H1 (cell line): ENCODE data around the gene AOC1. TPM values are rescaled to one million over a fixed set of nuclear protein-coding genes. Genes with fewer than 3 reads are reported as not detected.

Source experiments
- CTCF ChIA-PET: fragments of 300-600 bp; sonication (Branson Sonifier 250); formaldehyde crosslinking; loops from one replicate; lab custom pipeline; 2021; ENCODE audit not compliant: partially characterized antibody; lab: Charles Lee
- POLR2A ChIA-PET: fragments of 300-600 bp; sonication (Branson Sonifier 250); formaldehyde crosslinking; loops from one replicate; lab custom pipeline; 2021; ENCODE audit warnings: inconsistent platforms; ENCODE audit not compliant: partially characterized antibody; lab: Charles Lee
- DNase-seq, 2 experiments: peaks; one replicate each; pipeline versions ENCODE4 v3.0.0 to v3.0.0-alpha.2; 2010 to 2022; ENCODE audit warnings: low spot score in 2 of 2, low read depth in 1 of 2, mixed read lengths in 1 of 2
- FAIRE-seq: peaks from 2 replicates; lab custom pipeline; 2011; peaks lifted over from hg19 to GRCh38; lab: Jason Lieb, UNC
- H2AFZ ChIP-seq: 2 replicates; pipeline ENCODE4 v1.8.1; 2012; ENCODE audit warnings: low read length, inconsistent platforms
- H2AK5ac ChIP-seq: 2 replicates; pipeline ENCODE4 v1.6.1; 2013; ENCODE audit warnings: low read depth, low read length
- H2BK120ac ChIP-seq: replicated peaks from 2 replicates; pipeline ENCODE3; 2013; ENCODE audit warnings: low read depth, low read length, inconsistent platforms
- H2BK12ac ChIP-seq: 2 replicates; pipeline ENCODE4 v1.6.1; 2013; ENCODE audit warnings: low read depth, low read length
- H2BK15ac ChIP-seq: 2 replicates; pipeline ENCODE4 v1.6.1; 2013; ENCODE audit warnings: low read length
- H2BK20ac ChIP-seq: 2 replicates; pipeline ENCODE4 v1.6.1; 2013; ENCODE audit warnings: low read length
- H2BK5ac ChIP-seq: 2 replicates; pipeline ENCODE4 v1.6.1; 2013; ENCODE audit warnings: low read depth, low read length
- H3K14ac ChIP-seq: 2 replicates; pipeline ENCODE4 v1.6.1; 2013; ENCODE audit warnings: inconsistent platforms; ENCODE audit not compliant: insufficient read length
- H3K18ac ChIP-seq: 2 replicates; pipeline ENCODE4 v1.6.1; 2013; ENCODE audit warnings: low read length; ENCODE audit errors: extremely low read depth
- H3K23ac ChIP-seq: 2 replicates; pipeline ENCODE4 v1.6.1; 2013; ENCODE audit warnings: inconsistent platforms; ENCODE audit not compliant: insufficient read length
- H3K23me2 ChIP-seq: 2 replicates; pipeline ENCODE4 v1.6.1; 2013; ENCODE audit warnings: low read depth, low read length
- H3K27ac ChIP-seq: 2 replicates; pipeline ENCODE4 v1.6.1; 2011; ENCODE audit warnings: low read depth, low read length, inconsistent platforms
- H3K27me3 ChIP-seq, 4 experiments: replicated peaks in 1 of 4; 1 replicate in 1 of 4; 2 replicates in 3 of 4; pipeline versions ENCODE4 v1.6.1 to v1.8.1; 2011 to 2013; ENCODE audit warnings: low read length in 3 of 4, mild to moderate bottlenecking in 3 of 4, inconsistent platforms in 2 of 4, mixed read lengths in 2 of 4, moderate library complexity in 1 of 4; ENCODE audit not compliant: control insufficient read depth in 3 of 4, insufficient read depth in 3 of 4; ENCODE audit errors: extremely low read depth in 1 of 4
- H3K36me3 ChIP-seq, 4 experiments: 2 replicates each; pipeline versions ENCODE4 v1.6.1 to v1.8.1; 2011 to 2013; ENCODE audit warnings: mild to moderate bottlenecking in 4 of 4, low read length in 3 of 4, moderate library complexity in 2 of 4, control low read depth in 1 of 4, inconsistent platforms in 1 of 4; ENCODE audit not compliant: insufficient read depth in 4 of 4, control insufficient read depth in 2 of 4
- H3K4ac ChIP-seq: replicated peaks from 2 replicates; pipeline ENCODE3; 2013; ENCODE audit warnings: low read length, low read depth, mixed read lengths, inconsistent platforms; ENCODE audit not compliant: insufficient read length
- H3K4me1 ChIP-seq, 4 experiments: replicated peaks in 1 of 4; 1 replicate in 1 of 4; 2 replicates in 3 of 4; pipeline versions ENCODE4 v1.6.1 to v1.8.1; 2011 to 2013; ENCODE audit warnings: low read length in 3 of 4, inconsistent platforms in 2 of 4, mixed read lengths in 1 of 4; ENCODE audit not compliant: insufficient read depth in 4 of 4, control insufficient read depth in 3 of 4
- H3K4me2 ChIP-seq, 2 experiments: 2 replicates each; pipeline versions ENCODE4 v1.6.1 to v1.8.1; 2011 to 2013; ENCODE audit warnings: low read depth in 2 of 2, low read length in 2 of 2, control low read depth in 1 of 2, inconsistent platforms in 1 of 2, mild to moderate bottlenecking in 1 of 2; ENCODE audit not compliant: insufficient read depth in 1 of 2
- H3K4me3 ChIP-seq, 4 experiments: fragments of 200-600, 300-600 bp in 1 of 4; sonication (generic), shearing (Covaris generic), sonication (Bioruptor Twin) in 1 of 4; 2 replicates each; pipeline versions ENCODE4 v1.5.1 to v1.8.1; 2011 to 2016; ENCODE audit warnings: low read length in 4 of 4, low read depth in 3 of 4, control low read depth in 2 of 4, inconsistent platforms in 2 of 4, mild to moderate bottlenecking in 2 of 4, mixed read lengths in 1 of 4, moderate library complexity in 1 of 4; ENCODE audit not compliant: insufficient read depth in 2 of 4; ENCODE audit errors: extremely low read depth in 1 of 4
- H3K56ac ChIP-seq: replicated peaks from 2 replicates; pipeline ENCODE3; 2013; ENCODE audit warnings: low read depth, mild to moderate bottlenecking, mixed read lengths, low read length, inconsistent platforms; ENCODE audit not compliant: insufficient read length
- H3K79me1 ChIP-seq: 2 replicates; pipeline ENCODE4 v1.6.1; 2013; ENCODE audit warnings: low read depth, low read length, control low read depth
- H3K79me2 ChIP-seq, 2 experiments: 2 replicates each; pipeline versions ENCODE4 v1.6.1 to v1.8.1; 2012 to 2013; ENCODE audit warnings: low read length in 2 of 2, mild to moderate bottlenecking in 2 of 2, inconsistent platforms in 1 of 2; ENCODE audit not compliant: insufficient read depth in 2 of 2, control insufficient read depth in 1 of 2
- H3K9ac ChIP-seq, 4 experiments: replicated peaks in 1 of 4; 1 replicate in 1 of 4; 2 replicates in 3 of 4; pipeline versions ENCODE4 v1.6.1 to v1.8.1; 2011 to 2013; ENCODE audit warnings: low read depth in 3 of 4, low read length in 3 of 4, control low read depth in 2 of 4, mild to moderate bottlenecking in 2 of 4, moderate library complexity in 2 of 4, inconsistent platforms in 1 of 4; ENCODE audit errors: extremely low read depth in 1 of 4
- H3K9me3 ChIP-seq, 2 experiments: 2 replicates each; pipeline versions ENCODE4 v1.6.1 to v1.8.1; 2012 to 2013; ENCODE audit warnings: mild to moderate bottlenecking in 2 of 2, moderate library complexity in 2 of 2, control low read depth in 1 of 2, inconsistent platforms in 1 of 2, low read depth in 1 of 2, low read length in 1 of 2, mixed read lengths in 1 of 2; ENCODE audit not compliant: insufficient read depth in 2 of 2
- H4K20me1 ChIP-seq, 2 experiments: replicated peaks in 1 of 2; 2 replicates each; pipeline versions ENCODE3 to v1.8.1; 2011 to 2013; ENCODE audit warnings: inconsistent platforms in 2 of 2, low read length in 2 of 2, mild to moderate bottlenecking in 1 of 2; ENCODE audit not compliant: insufficient read depth in 2 of 2, control insufficient read depth in 1 of 2
- H4K5ac ChIP-seq: 2 replicates; pipeline ENCODE4 v1.6.1; 2013; ENCODE audit warnings: low read length, low read depth, mixed read lengths, inconsistent platforms; ENCODE audit not compliant: insufficient read length
- H4K8ac ChIP-seq: 2 replicates; pipeline ENCODE4 v1.8.0; 2013; ENCODE audit warnings: mild to moderate bottlenecking, moderate library complexity, low read length, inconsistent platforms; ENCODE audit not compliant: insufficient read depth; ENCODE audit errors: extremely low read depth
- H4K91ac ChIP-seq: replicated peaks from 2 replicates; pipeline ENCODE3; 2013; ENCODE audit warnings: low read length, mixed read lengths, inconsistent platforms; ENCODE audit not compliant: insufficient read length
- BRCA1 ChIP-seq: IDR thresholded peaks from 2 replicates; pipeline ENCODE4 v1.6.1; 2012; ENCODE audit warnings: low read depth, low read length, improper control_type of control experiment
- CBX5 ChIP-seq: fragments of 300-800, 300-1000 bp; sonication (generic); IDR thresholded peaks from 2 replicates; pipeline ENCODE4 v1.7.1; 2016; ENCODE audit warnings: antibody characterized with exemption, low read length, low read depth
- EGR1 ChIP-seq: IDR thresholded peaks from 2 replicates; pipeline ENCODE4 v1.6.1; 2011; ENCODE audit warnings: low read depth, low read length, borderline replicate concordance
- KDM5A ChIP-seq: fragments of 200-600 bp; IDR thresholded peaks from 2 replicates; pipeline ENCODE4 v1.7.1; 2012; ENCODE audit warnings: mild to moderate bottlenecking, low read length, inconsistent platforms, mixed read lengths
- POLR2AphosphoS5 ChIP-seq: IDR thresholded peaks from 2 replicates; pipeline ENCODE4 v1.6.1; 2011; ENCODE audit warnings: low read depth, low read length
- RBBP5 ChIP-seq: IDR thresholded peaks from 2 replicates; pipeline ENCODE4 v1.7.1; 2012; ENCODE audit warnings: low read depth, mild to moderate bottlenecking, inconsistent platforms, low read length, moderate library complexity, borderline replicate concordance
- RNF2 ChIP-seq: fragments of 200-900, 300-1000 bp; sonication (generic); IDR thresholded peaks from 2 replicates; pipeline ENCODE4 v1.7.1; 2016; ENCODE audit warnings: borderline replicate concordance, low read depth, mild to moderate bottlenecking, antibody characterized with exemption, low read length; ENCODE audit not compliant: poor library complexity, severe bottlenecking; ENCODE audit errors: missing control alignments
- SAP30 ChIP-seq: fragments of 300-600 bp; sonication (generic); IDR thresholded peaks from 2 replicates; pipeline ENCODE4 v1.7.1; 2012; ENCODE audit warnings: low read length, moderate library complexity, mild to moderate bottlenecking, inconsistent platforms; ENCODE audit not compliant: insufficient read depth, insufficient replicate concordance
- SIX5 ChIP-seq: IDR thresholded peaks from 2 replicates; pipeline ENCODE4 v1.6.1; 2011; ENCODE audit warnings: mild to moderate bottlenecking, low read depth, low read length
- SP2 ChIP-seq: IDR thresholded peaks from 2 replicates; pipeline ENCODE4 v1.6.1; 2012; ENCODE audit warnings: mild to moderate bottlenecking, low read length, inconsistent platforms
- SP4 ChIP-seq: IDR thresholded peaks from 2 replicates; pipeline ENCODE4 v1.6.1; 2012; ENCODE audit warnings: low read length, inconsistent platforms
- SRF ChIP-seq: IDR thresholded peaks from 2 replicates; pipeline ENCODE4 v1.6.1; 2011; ENCODE audit warnings: mild to moderate bottlenecking, low read depth, low read length, moderate library complexity
- YY1 ChIP-seq: IDR thresholded peaks from 2 replicates; pipeline ENCODE4 v1.6.1; 2011; ENCODE audit warnings: low read depth, mild to moderate bottlenecking, low read length
- WGBS, 2 experiments: shearing (Covaris generic) in 1 of 2; methylation state at CpG; one replicate each; pipeline versions ENCODE4 v1.1.6 to v1.1.7; 2013 to 2015; ENCODE audit warnings: low lambda C conversion rate in 2 of 2, mixed read lengths in 2 of 2, inconsistent platforms in 1 of 2, low coverage in 1 of 2, missing lambda C conversion rate in 1 of 2; ENCODE audit not compliant: insufficient replicate concordance in 2 of 2, insufficient coverage in 1 of 2, insufficient read length in 1 of 2; ENCODE audit errors: extremely low coverage in 1 of 2, missing lambda C conversion rate in 1 of 2; 5-methylcytosine and 5-hydroxymethylcytosine counted together
- polyA plus RNA-seq, 7 experiments: library from polyadenylated mRNA; depleted of rRNA in 3 of 7; stranded (reverse) in 5 of 7; unstranded in 2 of 7; fragments of >200 nt in 5 of 7; fragments of 200-250 nt in 2 of 7; gene quantifications; 1 replicate in 5 of 7; 2 replicates in 1 of 7; 4 replicates in 1 of 7; pipeline versions ENCODE4 v1.2.1 to v1.2.3, GENCODE V29; 2011 to 2013; ENCODE audit warnings: missing spikeins in 2 of 7, mixed read lengths in 2 of 7
- total RNA-seq: library from RNA; stranded (reverse); fragmentation: NEBNext Ultra II Directional; extraction: Animal tissue kit (Norgen Biotek cat#: 25700); gene quantifications from 2 replicates; pipeline ENCODE4 v1.2.1, GENCODE V29; 2021
- TF ChIP-seq, protein P1 (sequence below): IDR thresholded peaks from 2 replicates; pipeline ENCODE4 v1.6.1; 2011; ENCODE audit warnings: low read length, improper control_type of control experiment

AOC1 gene
- total and polyA plus RNA-seq, 2 of the 8 experiments (the other 6 are each of a cell fraction or from before 2014, with no cell fraction given), result 0.15 to 0.17 TPM

DNA sequence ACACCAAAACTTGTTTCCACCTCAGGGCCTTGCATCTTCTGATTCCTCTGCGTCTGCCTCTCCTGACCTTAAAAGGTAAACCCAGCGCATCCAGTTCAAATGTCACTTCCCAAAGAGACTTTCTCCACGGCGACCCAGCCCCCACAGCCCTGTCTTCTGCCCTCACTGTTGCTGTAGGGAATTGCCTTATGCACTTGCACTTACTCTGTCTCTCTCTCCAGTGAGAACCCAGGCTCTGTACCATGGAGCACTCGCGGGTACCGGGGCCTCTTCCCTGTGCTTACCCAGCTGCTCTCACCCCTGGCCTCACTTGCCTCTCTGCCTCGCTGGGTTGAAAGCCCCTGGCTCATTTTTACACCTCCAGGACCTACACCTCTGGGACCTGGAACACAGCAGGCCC lies 48.4 kb downstream of the AOC1 start:
- H2AFZ ChIP-seq, result no peak overlapping the region
- H2AK5ac ChIP-seq, result no peak overlapping the region
- H3K36me3 ChIP-seq, result no peaks in the 10 kb centered on the region
- H3K4me1 ChIP-seq, result peaks cover 0 to 28% (median 7%) of the 10 kb centered on the region in 4 experiments; a peak in 4 of 7 replicates
- peak overlapping the region; percentile 57; the same call in 1 of the 2 replicates for H4K8ac ChIP-seq
- no peaks in the 10 kb centered on the region for H3K23me2 ChIP-seq
- no peaks in the 10 kb centered on the region for H3K9me3 ChIP-seq
- POLR2A ChIA-PET, result no interaction called here
- no peak overlapping the region for H2BK15ac ChIP-seq
- H2BK120ac ChIP-seq, result no peak overlapping the region
- no peak overlapping the region for H3K14ac ChIP-seq
- FAIRE-seq (no peak), DNase-seq (no peak)
- CTCF ChIA-PET, result interaction anchor here (0.9 to 3.1 kb wide), 14 partner anchors 9 to 118 kb away, joined by 3 to 22 read pairs (median 6); no protein-coding TSS in a partner anchor
- no peak overlapping the region for H3K4me3 ChIP-seq
- H3K27ac ChIP-seq, result no peak overlapping the region
- H2BK5ac ChIP-seq, result no peak overlapping the region
- 75% methylated on average over 8 of the region's 8 CpGs; no CpG with 5 or more reads in 1 of the 2 experiments for WGBS, 2 experiments
- no peaks in the 10 kb centered on the region for H3K79me2 ChIP-seq
- no peak overlapping the region for H3K4ac ChIP-seq
- no peak overlapping the region for H3K56ac ChIP-seq
- H4K20me1 ChIP-seq, result no peaks in the 10 kb centered on the region
- H3K9ac ChIP-seq, result no peak overlapping the region
- H4K5ac ChIP-seq, result no peak overlapping the region
- no peak overlapping the region for H3K4me2 ChIP-seq
- H2BK12ac ChIP-seq, result no peak overlapping the region
- no peak overlapping the region for H3K18ac ChIP-seq
- H3K23ac ChIP-seq, result no peak overlapping the region
- no peak overlapping the region for H2BK20ac ChIP-seq
- no peaks in the 10 kb centered on the region for H3K79me1 ChIP-seq
- peaks cover 0 to 11% (median 6%) of the 10 kb centered on the region in 4 experiments; a peak in 4 of 7 replicates for H3K27me3 ChIP-seq
- H4K91ac ChIP-seq, result no peak overlapping the region
- TF ChIP-seq CBX5 (no peak), SIX5 (no peak), POLR2AphosphoS5 (no peak), EGR1 (no peak), SP4 (no peak), BRCA1 (no peak), KDM5A (no peak), RNF2 (no peak), SRF (no peak), SP2 (no peak), YY1 (no peak), SAP30 (no peak), RBBP5 (no peak)
- TF ChIP-seq, protein P1, sequence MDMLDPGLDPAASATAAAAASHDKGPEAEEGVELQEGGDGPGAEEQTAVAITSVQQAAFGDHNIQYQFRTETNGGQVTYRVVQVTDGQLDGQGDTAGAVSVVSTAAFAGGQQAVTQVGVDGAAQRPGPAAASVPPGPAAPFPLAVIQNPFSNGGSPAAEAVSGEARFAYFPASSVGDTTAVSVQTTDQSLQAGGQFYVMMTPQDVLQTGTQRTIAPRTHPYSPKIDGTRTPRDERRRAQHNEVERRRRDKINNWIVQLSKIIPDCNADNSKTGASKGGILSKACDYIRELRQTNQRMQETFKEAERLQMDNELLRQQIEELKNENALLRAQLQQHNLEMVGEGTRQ, result no peak
